H1 (cell line): ENCODE results near the gene KLHL24. TPM values are rescaled to one million over a fixed set of nuclear protein-coding genes. Genes with fewer than 3 reads are reported as not detected.

ENCODE experiments used
- CTCF ChIA-PET: fragments of 300-600 bp; sonication (Branson Sonifier 250); formaldehyde crosslinking; loops from one replicate; lab custom pipeline; 2021; ENCODE audit not compliant: partially characterized antibody; lab: Charles Lee
- POLR2A ChIA-PET: fragments of 300-600 bp; sonication (Branson Sonifier 250); formaldehyde crosslinking; loops from one replicate; lab custom pipeline; 2021; ENCODE audit warnings: inconsistent platforms; ENCODE audit not compliant: partially characterized antibody; lab: Charles Lee
- DNase-seq, 2 experiments: peaks; one replicate each; pipeline versions ENCODE4 v3.0.0 to v3.0.0-alpha.2; 2010 to 2022; ENCODE audit warnings: low spot score in 2 of 2, low read depth in 1 of 2, mixed read lengths in 1 of 2
- FAIRE-seq: peaks from 2 replicates; lab custom pipeline; 2011; peaks lifted over from hg19 to GRCh38; lab: Jason Lieb, UNC
- H2AFZ ChIP-seq: 2 replicates; pipeline ENCODE4 v1.8.1; 2012; ENCODE audit warnings: low read length, inconsistent platforms
- H2AK5ac ChIP-seq: 2 replicates; pipeline ENCODE4 v1.6.1; 2013; ENCODE audit warnings: low read depth, low read length
- H2BK120ac ChIP-seq: replicated peaks from 2 replicates; pipeline ENCODE3; 2013; ENCODE audit warnings: low read depth, low read length, inconsistent platforms
- H2BK12ac ChIP-seq: 2 replicates; pipeline ENCODE4 v1.6.1; 2013; ENCODE audit warnings: low read depth, low read length
- H2BK15ac ChIP-seq: 2 replicates; pipeline ENCODE4 v1.6.1; 2013; ENCODE audit warnings: low read length
- H2BK20ac ChIP-seq: 2 replicates; pipeline ENCODE4 v1.6.1; 2013; ENCODE audit warnings: low read length
- H2BK5ac ChIP-seq: 2 replicates; pipeline ENCODE4 v1.6.1; 2013; ENCODE audit warnings: low read depth, low read length
- H3K14ac ChIP-seq: 2 replicates; pipeline ENCODE4 v1.6.1; 2013; ENCODE audit warnings: inconsistent platforms; ENCODE audit not compliant: insufficient read length
- H3K18ac ChIP-seq: 2 replicates; pipeline ENCODE4 v1.6.1; 2013; ENCODE audit warnings: low read length; ENCODE audit errors: extremely low read depth
- H3K23ac ChIP-seq: 2 replicates; pipeline ENCODE4 v1.6.1; 2013; ENCODE audit warnings: inconsistent platforms; ENCODE audit not compliant: insufficient read length
- H3K23me2 ChIP-seq: 2 replicates; pipeline ENCODE4 v1.6.1; 2013; ENCODE audit warnings: low read depth, low read length
- H3K27ac ChIP-seq: 2 replicates; pipeline ENCODE4 v1.6.1; 2011; ENCODE audit warnings: low read depth, low read length, inconsistent platforms
- H3K27me3 ChIP-seq, 4 experiments: replicated peaks in 1 of 4; 1 replicate in 1 of 4; 2 replicates in 3 of 4; pipeline versions ENCODE4 v1.6.1 to v1.8.1; 2011 to 2013; ENCODE audit warnings: low read length in 3 of 4, mild to moderate bottlenecking in 3 of 4, inconsistent platforms in 2 of 4, mixed read lengths in 2 of 4, moderate library complexity in 1 of 4; ENCODE audit not compliant: control insufficient read depth in 3 of 4, insufficient read depth in 3 of 4; ENCODE audit errors: extremely low read depth in 1 of 4
- H3K36me3 ChIP-seq, 4 experiments: 2 replicates each; pipeline versions ENCODE4 v1.6.1 to v1.8.1; 2011 to 2013; ENCODE audit warnings: mild to moderate bottlenecking in 4 of 4, low read length in 3 of 4, moderate library complexity in 2 of 4, control low read depth in 1 of 4, inconsistent platforms in 1 of 4; ENCODE audit not compliant: insufficient read depth in 4 of 4, control insufficient read depth in 2 of 4
- H3K4ac ChIP-seq: replicated peaks from 2 replicates; pipeline ENCODE3; 2013; ENCODE audit warnings: low read length, low read depth, mixed read lengths, inconsistent platforms; ENCODE audit not compliant: insufficient read length
- H3K4me1 ChIP-seq, 4 experiments: replicated peaks in 1 of 4; 1 replicate in 1 of 4; 2 replicates in 3 of 4; pipeline versions ENCODE4 v1.6.1 to v1.8.1; 2011 to 2013; ENCODE audit warnings: low read length in 3 of 4, inconsistent platforms in 2 of 4, mixed read lengths in 1 of 4; ENCODE audit not compliant: insufficient read depth in 4 of 4, control insufficient read depth in 3 of 4
- H3K4me2 ChIP-seq, 2 experiments: 2 replicates each; pipeline versions ENCODE4 v1.6.1 to v1.8.1; 2011 to 2013; ENCODE audit warnings: low read depth in 2 of 2, low read length in 2 of 2, control low read depth in 1 of 2, inconsistent platforms in 1 of 2, mild to moderate bottlenecking in 1 of 2; ENCODE audit not compliant: insufficient read depth in 1 of 2
- H3K4me3 ChIP-seq, 4 experiments: fragments of 200-600, 300-600 bp in 1 of 4; sonication (generic), shearing (Covaris generic), sonication (Bioruptor Twin) in 1 of 4; 2 replicates each; pipeline versions ENCODE4 v1.5.1 to v1.8.1; 2011 to 2016; ENCODE audit warnings: low read length in 4 of 4, low read depth in 3 of 4, control low read depth in 2 of 4, inconsistent platforms in 2 of 4, mild to moderate bottlenecking in 2 of 4, mixed read lengths in 1 of 4, moderate library complexity in 1 of 4; ENCODE audit not compliant: insufficient read depth in 2 of 4; ENCODE audit errors: extremely low read depth in 1 of 4
- H3K56ac ChIP-seq: replicated peaks from 2 replicates; pipeline ENCODE3; 2013; ENCODE audit warnings: low read depth, mild to moderate bottlenecking, mixed read lengths, low read length, inconsistent platforms; ENCODE audit not compliant: insufficient read length
- H3K79me1 ChIP-seq: 2 replicates; pipeline ENCODE4 v1.6.1; 2013; ENCODE audit warnings: low read depth, low read length, control low read depth
- H3K79me2 ChIP-seq, 2 experiments: 2 replicates each; pipeline versions ENCODE4 v1.6.1 to v1.8.1; 2012 to 2013; ENCODE audit warnings: low read length in 2 of 2, mild to moderate bottlenecking in 2 of 2, inconsistent platforms in 1 of 2; ENCODE audit not compliant: insufficient read depth in 2 of 2, control insufficient read depth in 1 of 2
- H3K9ac ChIP-seq, 4 experiments: replicated peaks in 1 of 4; 1 replicate in 1 of 4; 2 replicates in 3 of 4; pipeline versions ENCODE4 v1.6.1 to v1.8.1; 2011 to 2013; ENCODE audit warnings: low read depth in 3 of 4, low read length in 3 of 4, control low read depth in 2 of 4, mild to moderate bottlenecking in 2 of 4, moderate library complexity in 2 of 4, inconsistent platforms in 1 of 4; ENCODE audit errors: extremely low read depth in 1 of 4
- H3K9me3 ChIP-seq, 2 experiments: 2 replicates each; pipeline versions ENCODE4 v1.6.1 to v1.8.1; 2012 to 2013; ENCODE audit warnings: mild to moderate bottlenecking in 2 of 2, moderate library complexity in 2 of 2, control low read depth in 1 of 2, inconsistent platforms in 1 of 2, low read depth in 1 of 2, low read length in 1 of 2, mixed read lengths in 1 of 2; ENCODE audit not compliant: insufficient read depth in 2 of 2
- H4K20me1 ChIP-seq, 2 experiments: replicated peaks in 1 of 2; 2 replicates each; pipeline versions ENCODE3 to v1.8.1; 2011 to 2013; ENCODE audit warnings: inconsistent platforms in 2 of 2, low read length in 2 of 2, mild to moderate bottlenecking in 1 of 2; ENCODE audit not compliant: insufficient read depth in 2 of 2, control insufficient read depth in 1 of 2
- H4K5ac ChIP-seq: 2 replicates; pipeline ENCODE4 v1.6.1; 2013; ENCODE audit warnings: low read length, low read depth, mixed read lengths, inconsistent platforms; ENCODE audit not compliant: insufficient read length
- H4K8ac ChIP-seq: 2 replicates; pipeline ENCODE4 v1.8.0; 2013; ENCODE audit warnings: mild to moderate bottlenecking, moderate library complexity, low read length, inconsistent platforms; ENCODE audit not compliant: insufficient read depth; ENCODE audit errors: extremely low read depth
- H4K91ac ChIP-seq: replicated peaks from 2 replicates; pipeline ENCODE3; 2013; ENCODE audit warnings: low read length, mixed read lengths, inconsistent platforms; ENCODE audit not compliant: insufficient read length
- ATF3 ChIP-seq: IDR thresholded peaks from 2 replicates; pipeline ENCODE4 v1.6.1; 2011; ENCODE audit warnings: low read depth, mild to moderate bottlenecking, low read length; ENCODE audit not compliant: insufficient read depth
- GTF2F1 ChIP-seq: IDR thresholded peaks from 2 replicates; pipeline ENCODE4 v1.6.1; 2012; ENCODE audit warnings: low read depth, low read length, improper control_type of control experiment, borderline replicate concordance
- MAX ChIP-seq: IDR thresholded peaks from 2 replicates; pipeline ENCODE4 v1.6.1; 2012; ENCODE audit warnings: inconsistent platforms
- WGBS, 2 experiments: shearing (Covaris generic) in 1 of 2; methylation state at CpG; one replicate each; pipeline versions ENCODE4 v1.1.6 to v1.1.7; 2013 to 2015; ENCODE audit warnings: low lambda C conversion rate in 2 of 2, mixed read lengths in 2 of 2, inconsistent platforms in 1 of 2, low coverage in 1 of 2, missing lambda C conversion rate in 1 of 2; ENCODE audit not compliant: insufficient replicate concordance in 2 of 2, insufficient coverage in 1 of 2, insufficient read length in 1 of 2; ENCODE audit errors: extremely low coverage in 1 of 2, missing lambda C conversion rate in 1 of 2; 5-methylcytosine and 5-hydroxymethylcytosine counted together
- polyA plus RNA-seq, 7 experiments: library from polyadenylated mRNA; depleted of rRNA in 3 of 7; stranded (reverse) in 5 of 7; unstranded in 2 of 7; fragments of >200 nt in 5 of 7; fragments of 200-250 nt in 2 of 7; gene quantifications; 1 replicate in 5 of 7; 2 replicates in 1 of 7; 4 replicates in 1 of 7; pipeline versions ENCODE4 v1.2.1 to v1.2.3, GENCODE V29; 2011 to 2013; ENCODE audit warnings: missing spikeins in 2 of 7, mixed read lengths in 2 of 7
- total RNA-seq: library from RNA; stranded (reverse); fragmentation: NEBNext Ultra II Directional; extraction: Animal tissue kit (Norgen Biotek cat#: 25700); gene quantifications from 2 replicates; pipeline ENCODE4 v1.2.1, GENCODE V29; 2021

Gene KLHL24
- total and polyA plus RNA-seq, 2 of the 8 experiments (the other 6 are each of a cell fraction or from before 2014, with no cell fraction given): 12.5 to 36.2 TPM

DNA sequence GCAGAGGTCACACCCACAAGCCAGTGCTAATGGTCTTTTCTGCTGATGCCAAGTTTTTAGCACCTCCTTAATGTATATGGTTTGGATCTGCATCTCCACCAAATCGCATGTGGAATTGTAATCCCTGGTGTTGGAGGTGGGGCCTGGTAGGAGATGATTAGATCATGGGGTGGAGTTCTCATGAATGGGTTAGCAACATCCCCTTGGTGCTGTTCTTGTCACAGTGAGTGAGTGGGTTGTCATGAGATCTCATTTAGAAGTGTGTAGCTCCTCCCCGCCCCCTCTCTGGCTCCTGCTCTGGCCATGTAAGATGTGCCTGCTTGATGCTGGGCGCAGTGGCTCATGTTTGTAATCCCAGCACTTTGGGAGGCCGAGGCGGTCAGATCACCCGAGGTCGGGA lies 42.6 kb upstream of the KLHL24 start:
- Histone ChIP-seq H2BK20ac (no peak overlapping the region), H3K14ac (no peak overlapping the region), H2BK12ac (no peak overlapping the region; the same call in 1 of the 2 replicates), H4K8ac (no peak overlapping the region), H3K4me1 (peaks cover 0 to 10% (median 5%) of the 10 kb centered on the region in 4 experiments; a peak in 4 of 7 replicates), H2AK5ac (no peak overlapping the region), H2BK120ac (no peak overlapping the region), H3K79me1 (no peaks in the 10 kb centered on the region), H2BK15ac (no peak overlapping the region), H3K9me3 (peaks cover 0 to 5% of the 10 kb centered on the region in 2 experiments; a peak in 1 of 4 replicates), H3K4ac (no peak overlapping the region), H3K56ac (no peak overlapping the region), H4K5ac (no peak overlapping the region), H3K27me3 (no peaks in the 10 kb centered on the region; a peak in 1 of 7 replicates), H2BK5ac (no peak overlapping the region), H3K23me2 (no peaks in the 10 kb centered on the region), H3K27ac (no peak overlapping the region), H4K91ac (no peak overlapping the region), H3K18ac (no peak overlapping the region; the same call in 1 of the 2 replicates), H3K4me2 (no peak overlapping the region), H4K20me1 (no peaks in the 10 kb centered on the region), H3K79me2 (no peaks in the 10 kb centered on the region), H3K36me3 (no peaks in the 10 kb centered on the region), H2AFZ (no peak overlapping the region), H3K23ac (no peak overlapping the region), H3K4me3 (no peak overlapping the region), H3K9ac (no peak overlapping the region)
- CTCF ChIA-PET: interaction anchor here (1.0 to 2.8 kb wide), 9 partner anchors 10 to 122 kb away, joined by 3 to 7 read pairs (median 4); no protein-coding TSS in a partner anchor
- DNase-seq: no peak
- 94% methylated on average over 7 of the region's 7 CpGs; no CpG with 5 or more reads in 1 of the 2 experiments for WGBS, 2 experiments
- FAIRE-seq: no peak
- POLR2A ChIA-PET: interaction anchor here (1.0 kb wide), 1 partner anchor 43 kb away, joined by 4 read pairs; the partner anchor contains the start of gene KLHL24
- TF ChIP-seq MAX (no peak), ATF3 (no peak), GTF2F1 (no peak)
